Activated CD4-positive, CD25-positive, alpha-beta regulatory T cell treated with anti-CD3 and anti-CD28 coated beads, Interleukin-2, amount 50 U/mL, for 16 hours (primary cell): ENCODE results near the gene OR1F1.

ENCODE experiments used
- DNase-seq: peaks from one replicate; pipeline ENCODE4 v3.0.0-alpha.2; 2020; ENCODE audit warnings: low read depth, low spot score

OR1F1 gene

DNA sequence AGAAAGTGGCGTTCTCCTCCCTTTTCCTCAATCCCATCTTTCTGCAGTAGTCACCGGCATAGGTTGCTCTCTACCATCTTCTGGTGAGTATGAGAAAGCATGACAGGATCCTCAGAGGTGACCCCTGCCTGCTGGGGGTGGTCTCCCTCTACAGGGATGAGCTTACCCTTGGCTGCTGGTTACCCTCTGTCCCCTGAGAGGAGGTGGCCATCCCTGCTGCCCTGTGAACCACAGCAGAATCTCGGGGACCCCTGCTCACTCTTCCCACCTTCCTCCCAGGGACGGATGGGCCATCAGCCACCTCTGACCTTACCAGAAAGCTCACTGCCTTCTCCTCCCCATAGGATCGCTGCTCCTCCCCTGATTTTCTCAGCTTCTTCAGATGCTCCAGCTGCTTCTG lies 60.6 kb downstream of the OR1F1 start:
- no peak for DNase-seq

DNA sequence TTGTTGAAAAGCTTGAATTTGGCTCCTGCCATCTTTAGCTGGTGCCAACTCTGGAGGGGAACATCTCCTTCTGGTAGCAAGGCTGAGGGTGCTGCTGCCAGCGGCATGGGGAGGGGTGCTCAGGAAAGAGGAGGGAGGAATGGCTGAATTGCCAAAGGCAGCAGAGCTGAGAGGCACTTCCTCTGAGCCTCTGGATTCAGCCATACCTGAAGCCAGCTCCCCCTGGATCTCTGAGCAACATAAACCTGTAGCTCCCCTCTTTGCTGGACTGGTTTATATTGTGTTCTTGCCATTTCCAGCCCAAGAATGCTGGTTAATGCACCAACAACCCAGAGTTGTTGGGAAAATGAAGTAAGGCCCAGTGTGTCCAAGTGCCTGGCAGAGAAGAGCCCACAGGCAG lies 61.0 kb downstream of the OR1F1 start:
- DNase-seq: no peak

DNA sequence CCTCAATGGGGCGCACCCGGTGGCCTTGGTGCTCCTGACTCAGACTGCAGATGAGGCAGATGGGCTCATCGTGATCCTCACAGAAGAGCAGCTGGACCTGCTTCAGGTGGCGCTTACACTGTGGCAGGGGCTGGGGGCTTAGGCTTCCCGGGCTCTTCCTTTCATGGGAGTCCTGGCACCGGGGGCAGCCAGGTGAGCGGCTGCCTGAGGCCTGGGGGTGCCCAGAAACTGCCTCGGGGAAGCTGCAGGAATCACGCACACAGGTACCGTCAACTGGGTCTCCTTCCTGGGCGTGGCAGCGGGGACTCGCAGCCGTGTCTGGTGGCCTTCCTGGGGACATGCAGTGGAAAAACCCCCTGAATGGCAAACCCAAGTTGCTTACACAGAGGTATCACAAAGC lies 61.4 kb downstream of the OR1F1 start:
- no peak for DNase-seq

DNA sequence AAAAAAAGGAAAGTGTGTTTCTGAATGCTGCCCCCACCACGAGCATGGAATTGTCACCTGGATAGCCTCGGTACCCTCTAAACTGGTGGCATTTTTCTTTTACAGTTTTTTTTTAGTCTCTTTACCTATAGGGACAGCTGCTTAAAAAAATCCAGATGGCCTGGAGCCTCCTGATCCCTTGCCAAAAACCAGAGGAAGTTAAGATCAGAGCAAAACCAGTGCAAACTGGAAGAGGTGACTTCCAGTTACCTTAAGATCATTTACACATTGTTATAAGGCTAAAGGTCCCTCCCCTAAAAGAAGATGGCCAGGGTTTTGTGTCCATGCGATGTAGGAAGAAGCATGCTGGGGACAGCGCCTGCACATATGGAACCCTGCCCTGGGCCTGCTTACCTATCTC lies 65.0 kb downstream of the OR1F1 start:
- DNase-seq: no peak

DNA sequence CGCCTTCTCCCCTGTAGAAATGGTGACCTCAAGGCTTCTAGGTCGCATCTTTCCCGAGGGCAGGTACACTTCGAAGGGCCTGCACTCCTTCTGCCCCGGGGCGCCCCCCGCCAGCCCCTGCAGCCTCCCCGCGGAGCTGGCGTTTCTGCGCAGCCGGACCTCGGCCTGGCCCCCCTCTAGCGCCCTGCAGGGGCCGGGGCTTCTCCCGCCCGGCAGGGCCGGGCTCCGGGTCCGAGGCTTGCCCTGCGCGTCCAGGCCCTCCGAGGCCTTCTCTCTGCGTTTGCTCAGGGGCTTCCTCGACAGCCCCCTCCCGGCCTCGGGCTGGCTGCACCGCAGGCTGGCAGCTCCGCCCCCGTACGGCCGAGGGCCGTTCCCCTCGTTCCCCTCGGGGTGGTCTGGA lies 66.3 kb downstream of the OR1F1 start:
- no peak for DNase-seq
